Skeletal muscle tissue (tissue), 4 donors: ENCODE data around the gene GPC6. TPM values are rescaled to one million over a fixed set of nuclear protein-coding genes. Genes with fewer than 3 reads are reported as not detected.
"Not testable (repeated sequence)": the region's sequence is repeated elsewhere in the genome, so short reads cannot be mapped to it uniquely, and the experiment has no call there.

Experiments
- H3K27ac ChIP-seq: one replicate; pipeline ENCODE4 v1.7.0; 2013; ENCODE audit warnings: mild to moderate bottlenecking, low read depth, low read length, inconsistent platforms
- H3K27me3 ChIP-seq, 3 donors: one replicate each; pipeline ENCODE4 v1.7.0; 2013; ENCODE audit warnings: low read length in 3 of 3; ENCODE audit not compliant: control insufficient read depth in 3 of 3, insufficient read depth in 3 of 3
- H3K36me3 ChIP-seq, 3 donors: one replicate each; pipeline ENCODE4 v1.7.0; 2013; ENCODE audit warnings: low read length in 3 of 3; ENCODE audit not compliant: control insufficient read depth in 3 of 3, insufficient read depth in 3 of 3
- H3K4me1 ChIP-seq, 3 donors: one replicate each; pipeline ENCODE4 v1.7.0; 2013; ENCODE audit warnings: low read length in 3 of 3, mild to moderate bottlenecking in 3 of 3; ENCODE audit not compliant: control insufficient read depth in 3 of 3, insufficient read depth in 3 of 3
- H3K4me3 ChIP-seq, 3 donors: one replicate each; pipeline ENCODE4 v1.7.0; 2013; ENCODE audit warnings: low read length in 3 of 3
- H3K9ac ChIP-seq, 3 donors: one replicate each; pipeline ENCODE4 v1.7.0; 2013; ENCODE audit warnings: low read length in 3 of 3, mild to moderate bottlenecking in 3 of 3, moderate library complexity in 2 of 3, low read depth in 1 of 3
- H3K9me3 ChIP-seq, 3 donors: one replicate each; pipeline ENCODE4 v1.7.0; 2013; ENCODE audit warnings: low read length in 3 of 3; ENCODE audit not compliant: control insufficient read depth in 3 of 3
- total RNA-seq: library from RNA; depleted of rRNA; stranded (reverse); fragments of >200 nt; gene quantifications from one replicate; pipeline ENCODE4 v1.2.3, GENCODE V29; 2014
- donor health status: Osteomylitis.

Gene GPC6
- total RNA-seq, 1 donor from 2014 or later = 7.8 TPM

- Histone ChIP-seq H3K9ac (no peak overlapping the region), H3K9me3 (no peaks in the 10 kb centered on the region), H3K27ac (no peak overlapping the region), H3K4me3 (no peak overlapping the region), H3K36me3 (no peaks in the 10 kb centered on the region), H3K4me1 (peaks cover 0 to 8% (median 2%) of the 10 kb centered on the region in 3 donors), H3K27me3 (no peaks in the 10 kb centered on the region)
These were observed 1105.9 kb downstream of the GPC6 start for GRCh38 chr13:94332359-94333096.

GRCh38 chr13:94333131-94333820 lies 1106.7 kb downstream of the GPC6 start:
- H3K27ac ChIP-seq = no peak overlapping the region
- H3K4me3 ChIP-seq = no peak overlapping the region
- H3K4me1 ChIP-seq = peaks cover 0 to 8% (median 2%) of the 10 kb centered on the region in 3 donors
- H3K9ac ChIP-seq = no peak overlapping the region
- no peaks in the 10 kb centered on the region for H3K9me3 ChIP-seq
- H3K27me3 ChIP-seq = no peaks in the 10 kb centered on the region
- no peaks in the 10 kb centered on the region for H3K36me3 ChIP-seq

GRCh38 chr13:94335761-94336526 lies 1109.3 kb downstream of the GPC6 start:
- Histone ChIP-seq H3K4me1 (peaks cover 0 to 3% (median 0%) of the 10 kb centered on the region in 3 donors), H3K27me3 (no peaks in the 10 kb centered on the region), H3K36me3 (no peaks in the 10 kb centered on the region), H3K4me3 (no peak overlapping the region), H3K27ac (no peak overlapping the region), H3K9ac (no peak overlapping the region), H3K9me3 (no peaks in the 10 kb centered on the region)

DNA sequence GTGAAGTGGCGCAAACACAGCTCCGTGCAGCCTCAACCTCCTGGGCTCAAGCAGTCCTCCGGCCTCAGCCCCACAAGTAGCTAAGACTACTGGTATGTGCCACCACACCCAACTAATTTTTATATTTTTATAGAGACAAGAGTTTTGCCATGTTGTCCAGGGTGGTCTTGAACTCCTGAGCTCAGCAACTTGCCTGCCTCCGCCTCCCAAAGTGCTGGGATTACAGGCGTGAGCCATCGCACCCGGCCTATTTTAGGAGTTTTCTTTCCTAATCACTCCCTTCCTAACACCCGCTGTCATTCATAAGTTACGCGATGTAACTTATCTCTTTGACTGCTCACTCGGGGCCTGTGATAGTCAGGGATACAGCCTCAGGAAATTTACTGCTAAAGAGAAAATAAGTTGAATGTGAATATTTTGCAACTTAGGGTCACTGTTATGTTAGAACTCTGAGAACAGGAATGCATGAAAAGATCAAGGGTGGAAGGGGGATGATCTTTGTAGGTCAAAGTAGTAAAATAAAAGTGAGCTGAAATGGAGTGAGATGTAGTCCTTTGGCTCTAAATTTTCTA lies 1112.6 kb downstream of the GPC6 start:
- Histone ChIP-seq H3K27me3 (peaks cover 0 to 5% (median 3%) of the 10 kb centered on the region in 3 donors), H3K36me3 (no peaks in the 10 kb centered on the region), H3K9me3 (no peaks in the 10 kb centered on the region), H3K9ac (no peak overlapping the region), H3K4me3 (no peak overlapping the region), H3K27ac (no peak overlapping the region), H3K4me1 (peaks cover 0 to 3% (median 0%) of the 10 kb centered on the region in 3 donors)

GRCh38 chr13:94342436-94343242 lies 1116.0 kb downstream of the GPC6 start:
- Histone ChIP-seq H3K36me3 (no peaks in the 10 kb centered on the region), H3K9me3 (no peaks in the 10 kb centered on the region), H3K4me3 (no peak overlapping the region), H3K9ac (no peak overlapping the region), H3K27ac (no peak overlapping the region), H3K4me1 (no peaks in the 10 kb centered on the region), H3K27me3 (peaks cover 0 to 8% (median 3%) of the 10 kb centered on the region in 3 donors)

DNA sequence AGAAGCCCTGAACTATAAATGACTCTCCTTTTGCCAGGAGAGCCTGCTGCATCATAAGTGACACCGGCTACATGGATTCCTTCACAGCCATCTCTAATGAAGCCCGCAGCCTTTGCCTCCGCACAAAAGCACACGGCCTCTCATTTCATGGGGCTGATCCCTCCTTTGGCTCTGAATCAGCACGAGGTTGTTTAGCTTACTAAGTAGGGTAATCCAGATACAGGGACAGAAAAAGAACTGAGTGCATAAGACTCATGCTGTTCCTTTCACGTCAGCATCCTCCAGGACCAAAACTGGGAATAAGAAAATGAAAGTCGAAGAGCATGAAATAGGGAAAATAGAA lies 1116.6 kb downstream of the GPC6 start:
- no peak overlapping the region for H3K27ac ChIP-seq
- H3K9ac ChIP-seq = no peak overlapping the region
- peaks cover 0 to 8% (median 3%) of the 10 kb centered on the region in 3 donors for H3K27me3 ChIP-seq
- H3K4me1 ChIP-seq = no peaks in the 10 kb centered on the region
- no peaks in the 10 kb centered on the region for H3K36me3 ChIP-seq
- no peaks in the 10 kb centered on the region for H3K9me3 ChIP-seq
- H3K4me3 ChIP-seq = no peak overlapping the region

DNA sequence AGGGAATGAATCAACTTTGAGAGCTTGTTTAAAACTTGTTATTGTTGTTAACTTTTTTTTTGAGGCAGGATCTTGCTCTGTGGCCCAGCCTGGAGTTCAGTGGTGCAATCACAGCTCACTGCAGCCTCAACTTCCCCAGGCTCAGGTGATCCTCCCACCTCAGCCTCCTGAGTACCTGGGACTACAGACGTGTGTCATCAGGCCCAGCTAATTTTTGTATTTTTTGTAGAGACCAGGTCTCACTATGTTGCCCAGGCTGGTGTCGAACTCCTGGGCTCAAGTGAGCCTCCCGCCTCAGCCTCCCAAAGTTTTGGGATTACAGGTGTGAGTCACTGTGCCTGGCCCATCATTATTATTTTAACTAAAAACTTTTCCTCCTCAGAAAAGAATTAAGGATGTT lies 1117.1 kb downstream of the GPC6 start:
- not testable (repeated sequence) for H3K27me3 ChIP-seq, H3K9ac ChIP-seq, H3K4me1 ChIP-seq, H3K4me3 ChIP-seq, H3K27ac ChIP-seq, H3K36me3 ChIP-seq, H3K9me3 ChIP-seq

- H3K9me3 ChIP-seq = no peaks in the 10 kb centered on the region
- no peak overlapping the region for H3K27ac ChIP-seq
- no peaks in the 10 kb centered on the region for H3K36me3 ChIP-seq
- H3K4me3 ChIP-seq = no peak overlapping the region
- no peaks in the 10 kb centered on the region for H3K4me1 ChIP-seq
- no peak overlapping the region for H3K9ac ChIP-seq
- H3K27me3 ChIP-seq = peaks cover 0 to 8% (median 3%) of the 10 kb centered on the region in 3 donors
These were observed 1117.7 kb downstream of the GPC6 start for GRCh38 chr13:94344126-94344818.
